Cerebellar cortex (tissue), 1 donor: Measurements from ENCODE around the gene CES5A.
"Not testable (repeated sequence)": the region's sequence is repeated elsewhere in the genome, so short reads cannot be mapped to it uniquely, and the experiment has no call there.

Experiments
- DNase-seq: peaks from one replicate; pipeline ENCODE4 v3.0.0-alpha.2; 2015; ENCODE audit warnings: low spot score

Gene CES5A, protein sequence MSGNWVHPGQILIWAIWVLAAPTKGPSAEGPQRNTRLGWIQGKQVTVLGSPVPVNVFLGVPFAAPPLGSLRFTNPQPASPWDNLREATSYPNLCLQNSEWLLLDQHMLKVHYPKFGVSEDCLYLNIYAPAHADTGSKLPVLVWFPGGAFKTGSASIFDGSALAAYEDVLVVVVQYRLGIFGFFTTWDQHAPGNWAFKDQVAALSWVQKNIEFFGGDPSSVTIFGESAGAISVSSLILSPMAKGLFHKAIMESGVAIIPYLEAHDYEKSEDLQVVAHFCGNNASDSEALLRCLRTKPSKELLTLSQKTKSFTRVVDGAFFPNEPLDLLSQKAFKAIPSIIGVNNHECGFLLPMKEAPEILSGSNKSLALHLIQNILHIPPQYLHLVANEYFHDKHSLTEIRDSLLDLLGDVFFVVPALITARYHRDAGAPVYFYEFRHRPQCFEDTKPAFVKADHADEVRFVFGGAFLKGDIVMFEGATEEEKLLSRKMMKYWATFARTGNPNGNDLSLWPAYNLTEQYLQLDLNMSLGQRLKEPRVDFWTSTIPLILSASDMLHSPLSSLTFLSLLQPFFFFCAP

DNA sequence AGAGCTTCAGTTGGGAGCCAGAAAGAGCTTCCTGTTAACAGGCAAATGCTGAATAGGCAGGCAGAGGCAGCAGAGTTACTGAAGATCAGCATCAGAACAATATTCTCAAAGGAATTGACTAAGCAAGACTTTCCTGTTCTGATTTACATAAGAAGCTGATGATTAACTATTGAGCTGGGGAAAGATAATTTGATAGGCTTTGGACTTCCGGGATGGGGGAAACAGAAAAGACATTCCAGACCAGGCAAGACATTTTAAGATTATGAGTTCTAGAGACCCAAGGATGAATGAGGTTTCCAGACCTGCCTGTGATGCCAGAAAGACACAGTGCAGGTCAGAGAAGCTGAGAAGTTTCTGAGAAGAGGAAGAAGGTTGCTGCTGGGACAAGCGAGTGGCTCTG, at the start of gene CES5A:
CES5A (minus strand) TSS at position 101 of the 400 bp plus-strand sequence. CDS start 152 bp downstream, outside the sequence.
- DNase-seq, result no peak

DNA sequence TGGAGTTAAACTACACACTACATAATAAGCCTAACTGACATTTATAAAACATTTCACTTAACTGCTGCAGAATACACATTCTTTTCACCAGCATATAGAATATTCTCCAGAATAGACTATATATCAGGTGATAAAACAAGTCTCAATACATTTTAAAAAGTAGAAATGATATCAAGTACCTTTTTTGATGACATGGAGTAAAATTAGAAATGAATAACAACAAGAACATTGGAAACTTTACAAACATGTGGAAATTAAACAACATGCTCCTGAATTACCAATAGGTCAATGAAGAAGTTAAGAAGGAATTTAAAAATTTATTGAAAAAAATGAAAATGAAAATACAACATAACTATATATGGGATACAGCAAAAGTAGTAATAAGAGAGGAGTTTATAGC, 47.5 kb upstream of the CES5A start:
- DNase-seq, result no peak

GRCh38 chr16:55917373-55918160, 42.4 kb upstream of the CES5A start:
- no peak for DNase-seq

DNA sequence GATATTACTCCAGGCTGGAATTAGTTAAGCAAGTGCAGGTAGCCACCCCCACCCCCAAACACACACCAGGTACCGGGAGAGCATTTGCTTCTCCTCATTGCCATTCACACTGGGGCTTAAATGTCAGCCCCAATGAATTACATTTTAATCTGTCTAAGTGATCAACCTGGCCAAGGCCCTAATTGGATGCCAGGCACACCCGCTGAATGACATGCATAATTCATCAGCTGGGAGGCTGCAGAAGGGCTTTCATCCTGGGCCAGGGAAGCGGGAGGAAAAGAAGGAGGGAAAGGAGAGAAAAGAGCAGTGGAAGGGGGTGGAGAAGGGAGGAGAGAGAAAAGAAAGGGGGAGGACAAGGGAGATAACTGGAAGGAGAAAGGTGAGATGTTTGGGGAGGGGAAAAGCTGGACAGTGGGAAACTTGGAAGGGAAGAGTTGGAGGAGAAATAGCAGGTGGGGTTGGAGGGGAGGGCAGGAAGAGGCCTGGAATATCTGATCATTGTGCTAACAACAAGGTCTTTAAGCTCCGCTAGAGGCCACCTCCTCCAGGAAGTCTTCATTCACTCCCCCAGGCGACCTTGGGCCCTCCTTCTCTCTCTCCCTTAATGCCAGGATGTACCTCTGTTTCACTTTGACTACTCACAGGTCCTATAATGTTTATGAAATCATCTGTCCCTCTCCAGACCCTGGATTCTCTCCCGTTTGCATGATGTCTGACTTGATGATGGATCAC, 40.1 kb upstream of the CES5A start:
- peak; percentile 16 for DNase-seq

DNA sequence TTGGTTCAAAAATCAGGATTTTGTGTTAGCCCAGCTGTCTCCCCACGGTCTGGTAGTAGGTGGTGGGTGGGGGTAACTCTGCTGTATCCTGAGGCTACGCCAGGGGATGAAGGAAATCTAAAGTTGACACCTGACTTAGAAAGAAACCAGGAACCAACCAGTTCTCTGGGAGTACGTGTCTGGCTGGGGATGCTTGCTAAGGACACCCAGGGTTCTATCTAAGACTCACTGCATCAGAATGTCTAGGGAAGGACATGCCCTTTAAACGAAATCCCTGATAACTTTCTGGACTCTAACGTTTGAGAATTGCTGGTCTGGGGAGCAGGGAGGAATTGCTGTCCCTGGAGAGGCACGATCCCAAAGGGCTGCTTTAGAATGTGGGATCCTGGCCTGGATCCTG, 39.2 kb upstream of the CES5A start:
- DNase-seq, result peak; percentile 8

DNA sequence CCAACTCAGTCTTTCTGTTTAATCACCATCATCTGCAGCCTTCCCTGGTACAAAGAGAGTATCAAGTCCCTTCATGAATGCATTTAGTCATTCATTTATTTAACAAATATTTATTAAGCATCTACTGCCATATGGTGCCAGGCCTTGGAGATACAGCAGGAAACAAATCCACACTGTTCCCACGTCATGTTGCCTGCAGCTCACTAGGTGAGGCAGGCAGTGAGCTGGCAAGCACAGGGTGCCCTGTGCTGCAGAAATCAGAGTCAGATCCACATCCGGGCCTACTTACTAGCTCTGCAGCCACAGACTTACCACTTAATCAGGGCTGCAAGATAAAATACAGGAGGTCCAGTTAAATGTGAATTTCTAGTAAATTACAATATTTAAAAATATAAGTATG, 38.5 kb upstream of the CES5A start:
- peak; percentile 85 for DNase-seq

- DNase-seq, result not testable (repeated sequence)
These were observed 37.9 kb upstream of the CES5A start for GRCh38 chr16:55913121-55913520.

- DNase-seq, result peak; percentile 98
These were observed 36.8 kb upstream of the CES5A start for GRCh38 chr16:55912022-55912421.

GRCh38 chr16:55911616-55912015, 36.4 kb upstream of the CES5A start:
- peak; percentile 77 for DNase-seq

DNA sequence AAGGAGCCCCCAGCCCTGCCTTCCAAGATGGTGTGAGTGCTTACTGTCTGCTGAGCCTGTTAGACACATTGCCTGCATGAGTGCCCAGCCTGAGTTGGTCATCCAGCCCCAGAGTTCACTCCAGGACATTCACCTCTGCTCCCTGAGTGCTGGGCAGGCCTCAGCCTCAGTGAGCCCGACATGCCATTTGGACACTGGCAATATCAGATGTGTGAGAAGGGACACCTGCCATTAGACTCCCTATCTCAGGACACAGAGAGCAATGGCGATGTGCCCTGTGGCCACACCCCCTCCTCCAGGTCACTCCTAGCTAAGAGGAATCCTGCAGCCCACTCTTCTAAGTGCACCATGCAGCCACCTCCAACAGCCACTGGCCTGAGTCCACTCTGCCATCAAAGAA, 34.7 kb upstream of the CES5A start:
- DNase-seq, result no peak

DNA sequence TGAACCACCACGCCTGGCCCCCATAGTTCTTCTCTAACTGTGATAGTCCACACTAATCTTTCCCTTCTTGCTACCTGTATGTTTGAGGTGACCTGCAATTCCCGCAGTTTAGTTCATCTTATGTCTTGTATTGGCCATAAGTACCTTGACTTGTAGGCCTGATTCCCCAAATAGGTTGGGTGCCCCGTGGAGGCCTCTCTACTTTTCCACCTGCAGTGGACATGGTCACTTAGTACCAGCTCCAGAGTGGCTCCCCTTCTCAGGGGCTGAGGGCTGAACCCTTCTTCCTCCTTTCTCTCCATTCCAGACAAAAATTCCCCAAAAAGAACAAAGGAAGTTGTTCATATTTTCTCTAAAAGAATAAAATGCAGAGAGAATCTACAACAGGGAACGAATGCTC, 33.5 kb upstream of the CES5A start:
- no peak for DNase-seq

GRCh38 chr16:55907661-55908060, 32.5 kb upstream of the CES5A start:
- DNase-seq, result no peak

DNA sequence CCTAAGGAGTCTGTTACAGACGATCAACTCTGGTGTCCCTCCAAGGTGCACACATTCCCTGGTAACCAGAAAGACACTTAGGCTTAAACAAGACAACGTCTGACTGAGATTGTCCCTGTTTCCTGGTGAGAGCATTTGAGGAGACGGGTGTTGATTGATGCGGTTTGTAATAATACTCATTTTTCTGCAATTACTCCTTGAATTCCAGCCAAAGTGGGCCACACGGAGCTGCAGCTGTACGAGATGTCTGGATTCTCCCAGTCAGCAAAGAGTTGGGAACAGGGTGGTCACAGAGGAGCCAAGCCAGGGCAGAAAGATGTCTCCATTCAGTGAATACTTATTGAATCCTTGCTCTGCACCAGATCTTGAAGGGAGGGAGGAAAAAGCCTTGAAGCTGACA, 30.9 kb upstream of the CES5A start:
- DNase-seq, result no peak

DNA sequence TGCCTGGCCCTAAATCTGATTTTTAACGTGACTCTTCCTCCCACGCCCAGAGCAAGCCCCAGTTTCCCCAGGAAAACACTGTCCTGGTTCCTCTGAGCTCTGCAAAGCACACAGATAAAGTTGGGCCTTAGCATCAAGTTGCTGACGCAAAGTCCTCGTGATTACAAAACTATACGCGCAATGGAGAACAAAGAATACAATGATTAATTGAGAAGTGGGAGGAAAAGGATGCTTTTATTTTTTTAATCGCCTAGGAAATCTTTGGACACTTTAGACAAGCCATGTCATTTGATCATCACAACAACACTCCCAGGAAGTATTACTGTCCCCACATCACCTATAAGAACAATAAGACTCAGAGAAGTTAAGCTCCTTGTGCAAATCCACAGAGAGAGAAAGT, 30.5 kb upstream of the CES5A start:
- DNase-seq, result no peak

DNA sequence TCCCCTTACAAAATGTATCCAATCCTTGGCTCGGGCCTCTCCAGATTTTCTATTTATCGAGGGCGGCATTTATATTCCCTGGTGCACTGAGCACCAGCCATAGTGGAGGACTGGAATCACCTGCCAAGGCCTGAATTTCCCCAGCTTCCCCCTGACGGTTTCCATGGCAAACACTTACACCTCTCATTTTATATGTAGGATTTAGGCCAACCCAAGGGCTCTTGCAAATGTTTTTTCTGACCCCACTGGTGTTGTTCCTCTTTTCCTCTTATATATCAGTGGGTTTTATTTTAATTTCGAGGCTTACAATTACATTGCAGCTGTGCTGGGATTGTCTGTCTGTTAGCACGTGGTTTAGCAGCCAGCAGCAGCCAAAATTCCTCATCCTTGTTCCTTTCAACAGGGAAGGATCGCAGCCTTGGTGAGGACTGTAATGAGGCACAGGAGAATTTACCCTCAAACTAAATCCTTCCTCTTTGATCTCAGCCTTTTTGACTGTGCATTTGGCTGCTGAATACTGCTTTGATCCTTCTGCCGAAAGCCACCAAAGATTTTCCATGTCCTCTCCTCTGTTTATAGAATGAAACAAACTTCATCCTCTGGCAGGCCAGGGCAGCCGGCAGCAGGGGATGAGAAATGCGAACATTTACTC, 26.5 kb upstream of the CES5A start:
- no peak for DNase-seq

DNA sequence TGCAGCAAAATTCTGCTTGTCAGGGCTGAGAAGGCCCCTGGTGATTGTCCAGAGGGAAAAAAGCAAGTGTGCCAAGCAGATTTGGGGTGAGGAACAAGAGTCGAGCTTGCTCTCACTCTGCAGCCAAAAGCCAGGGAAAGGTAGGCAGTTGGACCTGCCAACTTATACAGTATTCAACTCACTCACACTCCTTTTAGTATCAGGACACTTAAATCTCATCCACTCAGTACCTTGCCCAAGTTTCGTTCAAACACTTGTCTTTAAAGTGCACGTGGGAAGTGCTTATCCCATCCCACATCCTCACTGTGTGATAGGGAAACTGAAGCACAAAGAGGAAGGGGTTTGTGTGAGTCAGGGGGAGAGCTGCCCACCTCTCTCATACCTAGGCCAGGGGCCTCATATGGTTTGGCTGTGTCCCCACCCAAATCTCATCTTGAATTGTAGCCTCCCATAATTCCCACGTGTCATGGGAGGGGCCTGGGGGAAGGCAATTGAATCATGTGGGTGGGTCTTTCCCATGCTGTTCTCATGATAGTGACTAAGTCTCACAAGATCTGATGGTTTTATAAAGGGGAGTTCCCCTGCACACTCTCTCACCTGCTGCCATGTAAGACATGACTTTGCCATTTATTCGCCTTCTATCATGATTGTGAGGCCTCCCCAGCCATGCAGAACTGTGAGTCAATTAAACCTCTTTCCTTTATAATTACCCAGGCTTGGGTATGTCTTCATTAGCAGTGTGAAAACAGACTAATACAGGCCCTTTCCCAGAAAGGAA, 25.6 kb upstream of the CES5A start:
- no peak for DNase-seq

- DNase-seq, result no peak
These were observed 24.7 kb upstream of the CES5A start for GRCh38 chr16:55899857-55900256.

- DNase-seq, result no peak
These were observed 23.4 kb upstream of the CES5A start for GRCh38 chr16:55898592-55898991.

- no peak for DNase-seq
These were observed 17.6 kb upstream of the CES5A start for GRCh38 chr16:55892821-55893220.

DNA sequence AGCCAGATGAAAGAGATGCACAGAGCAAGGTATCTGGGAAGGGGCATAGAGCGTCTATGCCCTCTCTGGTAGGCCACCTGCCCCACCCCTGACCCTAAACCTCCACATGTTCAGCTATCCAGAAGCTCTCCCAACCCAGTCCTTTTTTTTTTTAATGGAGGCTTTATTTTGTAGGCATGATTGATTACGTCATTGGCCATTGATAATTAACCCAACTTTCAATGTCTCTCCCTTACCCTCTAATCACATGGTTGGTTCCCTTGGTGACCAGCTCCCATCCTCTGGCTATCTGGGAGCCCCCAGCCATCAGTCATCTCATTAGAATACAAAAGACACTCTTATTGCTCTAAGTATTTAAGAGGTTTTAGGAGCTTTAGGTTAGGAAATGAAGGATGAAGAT, 14.3 kb upstream of the CES5A start:
- DNase-seq, result no peak

GRCh38 chr16:55888546-55888945, 13.4 kb upstream of the CES5A start:
- DNase-seq, result no peak
